Mononuclear cell (primary cell): ENCODE data around the gene WWOX. TPM values are rescaled to one million over a fixed set of nuclear protein-coding genes. Genes with fewer than 3 reads are reported as not detected.

ENCODE experiments used
- H3K27me3 ChIP-seq: 2 replicates; pipeline ENCODE4 v1.6.0; 2011; ENCODE audit warnings: low read length, control low read depth; ENCODE audit not compliant: insufficient read depth
- H3K4me1 ChIP-seq: 2 replicates; pipeline ENCODE4 v1.5.1; 2011; ENCODE audit warnings: mild to moderate bottlenecking, low read length, control low read depth; ENCODE audit not compliant: insufficient read depth
- H3K4me3 ChIP-seq: 2 replicates; pipeline ENCODE4 v1.5.1; 2011; ENCODE audit warnings: mild to moderate bottlenecking, low read length, moderate library complexity
- H3K9me3 ChIP-seq: 2 replicates; pipeline ENCODE4 v1.5.1; 2011; ENCODE audit warnings: low read depth, mild to moderate bottlenecking, control low read depth, low read length
- total RNA-seq: library from RNA; depleted of rRNA; stranded (reverse); fragments of >200 nt; gene quantifications from one replicate; pipeline ENCODE4 v1.2.3, GENCODE V29; 2012

The WWOX gene
- total RNA-seq, 1 donor: 22.7 TPM

- Histone ChIP-seq H3K9me3 (no peaks in the 10 kb centered on the region), H3K4me3 (no peak overlapping the region), H3K27me3 (no peaks in the 10 kb centered on the region), H3K4me1 (no peaks in the 10 kb centered on the region)
These were observed 84.2 kb downstream of the WWOX start for GRCh38 chr16:78183437-78184237.

GRCh38 chr16:78184238-78185183, 85.1 kb downstream of the WWOX start:
- Histone ChIP-seq H3K27me3 (no peaks in the 10 kb centered on the region), H3K9me3 (no peaks in the 10 kb centered on the region), H3K4me1 (no peaks in the 10 kb centered on the region), H3K4me3 (no peak overlapping the region)

GRCh38 chr16:78189121-78189520, 89.7 kb downstream of the WWOX start:
- no peaks in the 10 kb centered on the region for H3K9me3 ChIP-seq
- no peaks in the 10 kb centered on the region for H3K4me1 ChIP-seq
- H3K27me3 ChIP-seq: no peaks in the 10 kb centered on the region
- no peak overlapping the region for H3K4me3 ChIP-seq

GRCh38 chr16:78192734-78193488, 93.5 kb downstream of the WWOX start:
- H3K4me3 ChIP-seq: no peak overlapping the region
- H3K9me3 ChIP-seq: no peaks in the 10 kb centered on the region
- H3K27me3 ChIP-seq: no peaks in the 10 kb centered on the region
- H3K4me1 ChIP-seq: no peaks in the 10 kb centered on the region

- H3K27me3 ChIP-seq: no peaks in the 10 kb centered on the region
- H3K9me3 ChIP-seq: no peaks in the 10 kb centered on the region
- no peak overlapping the region for H3K4me3 ChIP-seq
- no peaks in the 10 kb centered on the region for H3K4me1 ChIP-seq
These were observed 95.5 kb downstream of the WWOX start for GRCh38 chr16:78194948-78195347.

- no peaks in the 10 kb centered on the region for H3K4me1 ChIP-seq
- H3K27me3 ChIP-seq: no peaks in the 10 kb centered on the region
- H3K9me3 ChIP-seq: no peaks in the 10 kb centered on the region
- H3K4me3 ChIP-seq: no peak overlapping the region
These were observed 96.3 kb downstream of the WWOX start for GRCh38 chr16:78195797-78196196.

GRCh38 chr16:78196502-78196901, 97.0 kb downstream of the WWOX start:
- Histone ChIP-seq H3K27me3 (no peaks in the 10 kb centered on the region), H3K4me1 (no peaks in the 10 kb centered on the region), H3K4me3 (no peak overlapping the region)

GRCh38 chr16:78198288-78198687, 98.8 kb downstream of the WWOX start:
- H3K4me3 ChIP-seq: no peak overlapping the region
- H3K9me3 ChIP-seq: no peaks in the 10 kb centered on the region
- no peaks in the 10 kb centered on the region for H3K4me1 ChIP-seq
- H3K27me3 ChIP-seq: no peaks in the 10 kb centered on the region

More at GRCh38 chr16:78196502-78196901, 97.0 kb downstream of the WWOX start:
- H3K9me3 ChIP-seq: no peaks in the 10 kb centered on the region

GRCh38 chr16:78199325-78200022, 100.0 kb downstream of the WWOX start:
- no peaks in the 10 kb centered on the region for H3K4me1 ChIP-seq
- no peaks in the 10 kb centered on the region for H3K9me3 ChIP-seq
- H3K27me3 ChIP-seq: no peaks in the 10 kb centered on the region
- no peak overlapping the region for H3K4me3 ChIP-seq

- no peaks in the 10 kb centered on the region for H3K9me3 ChIP-seq
- H3K4me3 ChIP-seq: no peak overlapping the region
- H3K4me1 ChIP-seq: no peaks in the 10 kb centered on the region
- H3K27me3 ChIP-seq: no peaks in the 10 kb centered on the region
These were observed 100.6 kb downstream of the WWOX start for GRCh38 chr16:78200023-78200389.

GRCh38 chr16:78200623-78201096, 101.2 kb downstream of the WWOX start:
- Histone ChIP-seq H3K4me1 (no peaks in the 10 kb centered on the region), H3K9me3 (no peaks in the 10 kb centered on the region), H3K4me3 (no peak overlapping the region), H3K27me3 (no peaks in the 10 kb centered on the region)

- no peak overlapping the region for H3K4me3 ChIP-seq
- no peaks in the 10 kb centered on the region for H3K4me1 ChIP-seq
- no peaks in the 10 kb centered on the region for H3K27me3 ChIP-seq
- H3K9me3 ChIP-seq: no peaks in the 10 kb centered on the region
These were observed 106.1 kb downstream of the WWOX start for GRCh38 chr16:78205506-78205905.

GRCh38 chr16:78206623-78207223, 107.3 kb downstream of the WWOX start:
- no peak overlapping the region for H3K4me3 ChIP-seq
- no peaks in the 10 kb centered on the region for H3K4me1 ChIP-seq
- H3K27me3 ChIP-seq: no peaks in the 10 kb centered on the region
- no peaks in the 10 kb centered on the region for H3K9me3 ChIP-seq
